Stimulated activated CD8-positive, alpha-beta memory T cell treated with anti-CD3 and anti-CD28 coated beads, Interleukin-2, amount 100 ng/mL, for 48 hours (primary cell): ENCODE data around the gene TAOK3.
"Not testable (repeated sequence)": the region's sequence is repeated elsewhere in the genome, so short reads cannot be mapped to it uniquely, and the experiment has no call there.

ENCODE experiments used
- DNase-seq, 2 donors: peaks; one replicate each; pipeline ENCODE4 v3.0.0-alpha.2; 2020; ENCODE audit warnings: low read depth in 2 of 2

Gene TAOK3

DNA sequence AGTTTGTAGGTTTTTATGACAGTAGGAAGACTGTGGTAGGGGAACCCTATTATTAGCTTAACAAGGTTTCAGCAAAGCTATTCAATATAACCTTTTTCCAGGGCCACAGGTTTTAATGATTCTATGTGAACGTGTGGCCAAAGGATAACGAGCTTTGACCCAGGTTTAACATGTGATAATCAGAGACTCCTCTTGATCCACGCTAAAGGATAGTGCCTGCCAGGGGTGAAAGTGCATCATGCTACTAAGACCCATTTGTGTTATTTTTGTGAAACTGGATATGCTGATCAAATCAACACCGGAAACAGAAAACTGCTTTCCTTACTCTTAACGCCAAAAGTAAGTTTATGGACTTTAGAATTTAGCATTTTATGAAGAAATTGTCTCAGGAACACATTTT is 909 bp upstream of the TAOK3 start:
- DNase-seq: no peak

GRCh38 chr12:118371321-118372282 is 1.1 kb downstream of the TAOK3 start:
- no peak for DNase-seq

GRCh38 chr12:118370601-118371000 is 2.1 kb downstream of the TAOK3 start:
- no peak for DNase-seq

DNA sequence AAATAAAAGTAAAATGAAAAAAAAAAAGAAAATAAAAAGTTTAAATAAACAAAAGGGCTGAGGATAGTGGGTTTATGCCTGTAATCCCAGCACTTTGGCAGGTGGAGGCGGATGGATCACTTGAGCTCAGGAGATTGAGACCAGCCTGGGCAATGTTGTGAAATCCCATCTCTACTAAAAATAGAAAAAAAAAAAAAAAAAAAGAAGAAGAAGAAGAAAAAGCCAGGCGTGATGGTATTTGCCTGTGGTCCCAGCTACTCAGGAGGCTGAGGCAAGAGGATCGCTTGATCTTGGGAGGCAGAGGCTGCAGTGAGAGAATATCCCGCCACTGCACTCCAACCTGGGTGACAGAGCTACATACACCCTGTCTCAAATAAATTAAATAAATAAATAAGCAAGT is 3.9 kb downstream of the TAOK3 start:
- DNase-seq: no peak

DNA sequence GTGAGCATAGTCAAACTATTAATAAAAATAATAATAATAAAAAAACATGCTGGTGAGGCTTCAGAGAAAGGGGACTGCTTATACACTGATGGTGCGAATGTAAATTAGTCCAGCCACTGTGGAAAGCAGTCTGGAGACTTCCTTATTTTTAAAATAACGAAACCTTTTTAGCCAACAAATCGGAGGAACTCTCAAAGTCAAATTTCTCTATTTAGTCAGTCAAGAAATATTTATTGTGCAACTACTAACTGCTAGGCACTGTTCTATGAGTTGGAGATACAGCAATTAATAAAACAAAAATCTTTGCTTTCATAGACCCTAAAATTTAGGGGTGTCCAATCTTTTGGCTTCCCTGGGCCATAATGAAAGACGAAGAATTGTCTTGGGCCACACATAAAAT is 10.8 kb downstream of the TAOK3 start:
- DNase-seq: no peak

- no peak for DNase-seq
Measured at GRCh38 chr12:118361092-118361404, 11.7 kb downstream of the TAOK3 start.

- DNase-seq: no peak
Measured at GRCh38 chr12:118359541-118359915, 13.2 kb downstream of the TAOK3 start.

GRCh38 chr12:118358612-118359540 is 13.8 kb downstream of the TAOK3 start:
- no peak for DNase-seq

- no peak for DNase-seq
Measured at GRCh38 chr12:118358008-118358359, 14.7 kb downstream of the TAOK3 start.

DNA sequence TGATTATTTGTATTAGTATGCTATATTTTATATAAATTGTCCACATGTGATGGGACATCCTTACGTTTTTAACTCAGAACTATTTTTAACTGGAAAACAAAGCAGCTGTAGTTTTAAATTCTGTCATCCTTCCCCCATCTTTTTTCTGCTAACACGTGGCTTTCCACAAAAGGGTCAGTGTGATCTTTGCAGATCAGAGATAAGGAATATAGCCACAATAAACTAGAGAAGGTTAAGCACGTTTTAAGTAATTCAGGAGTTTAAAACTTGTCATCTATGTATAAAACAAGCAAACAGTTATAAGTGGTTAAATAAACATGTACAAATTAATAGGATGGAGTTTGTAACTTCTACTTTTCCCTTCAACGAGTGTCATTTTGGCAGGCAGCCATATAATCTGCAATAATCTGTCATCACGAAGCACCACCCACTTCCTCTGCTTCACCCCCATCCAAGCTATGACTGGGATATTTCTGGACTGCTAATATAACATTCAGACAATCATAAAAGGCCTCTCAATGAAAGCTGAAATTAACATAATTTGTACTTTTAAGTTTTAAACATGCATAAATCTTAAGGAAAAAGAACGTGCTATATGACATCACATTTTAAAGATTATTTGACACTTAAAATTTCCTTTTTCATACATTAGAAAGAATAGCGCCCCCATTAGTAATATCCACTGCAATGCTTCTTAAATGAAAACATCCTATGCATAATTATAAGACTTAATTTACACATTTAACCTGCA is 15.3 kb downstream of the TAOK3 start:
- DNase-seq: no peak

DNA sequence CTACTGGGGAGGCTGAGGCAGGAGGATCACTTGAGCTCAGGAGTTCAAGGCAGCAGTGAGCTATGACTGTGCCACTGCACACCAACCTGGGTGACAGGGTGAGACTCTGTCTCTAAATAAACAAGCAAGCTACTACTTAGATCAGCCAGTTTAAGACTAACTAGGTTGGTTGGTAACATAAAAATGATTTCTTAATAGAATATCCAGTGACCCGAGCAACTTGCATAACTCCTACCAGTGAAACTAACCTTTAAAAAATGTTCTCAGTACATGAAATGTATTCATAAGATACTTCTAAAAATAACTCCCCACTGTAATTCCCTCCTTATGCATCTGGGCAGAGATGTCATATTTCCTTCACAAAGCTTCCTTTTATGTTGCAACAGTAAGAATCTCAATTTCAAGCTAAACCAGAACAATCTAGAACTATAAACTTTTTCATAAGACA is 15.9 kb downstream of the TAOK3 start:
- DNase-seq: no peak

- no peak for DNase-seq
Measured at GRCh38 chr12:118355843-118356242, 16.9 kb downstream of the TAOK3 start.

- DNase-seq: no peak
Measured at GRCh38 chr12:118354903-118355302, 17.8 kb downstream of the TAOK3 start.

DNA sequence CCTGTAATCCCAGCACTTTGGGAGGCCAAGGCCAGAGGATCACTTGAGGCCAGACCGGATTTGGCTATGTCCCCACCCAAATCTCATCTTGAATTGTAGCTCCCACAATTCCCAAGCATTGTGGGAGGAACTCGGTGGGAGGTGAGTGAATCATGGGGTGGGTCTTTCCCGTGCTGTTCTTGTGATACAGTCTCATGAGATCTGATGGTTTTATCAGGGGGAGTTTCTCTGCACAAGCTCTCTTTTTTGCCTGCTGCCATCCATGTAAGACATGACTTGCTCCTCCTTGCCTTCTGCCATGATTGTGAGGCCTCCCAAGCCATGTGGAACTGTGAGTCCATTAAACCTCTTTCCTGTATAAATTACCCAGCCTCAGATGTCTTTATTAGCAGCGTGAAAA is 18.2 kb downstream of the TAOK3 start:
- DNase-seq: not testable (repeated sequence)

DNA sequence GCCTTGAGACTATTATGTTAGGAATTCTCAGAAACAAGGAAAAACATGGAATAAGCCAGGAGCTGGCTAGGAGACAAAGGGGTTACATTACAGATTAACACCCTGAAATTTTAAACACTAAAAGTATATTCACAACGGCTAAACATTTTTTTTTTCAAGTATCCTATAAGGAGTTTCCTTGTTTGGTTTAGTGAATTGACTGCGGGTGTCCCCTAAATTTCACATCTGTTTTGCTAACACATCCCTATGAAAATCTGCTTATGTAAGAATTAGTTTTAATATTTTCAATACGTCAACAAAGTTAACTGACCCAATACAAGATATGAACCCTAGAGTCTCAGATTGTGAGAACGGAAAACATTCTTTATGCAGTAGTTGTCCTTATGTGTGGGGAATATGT is 19.0 kb downstream of the TAOK3 start:
- no peak for DNase-seq

GRCh38 chr12:118350908-118351559 is 21.7 kb downstream of the TAOK3 start:
- no peak for DNase-seq

DNA sequence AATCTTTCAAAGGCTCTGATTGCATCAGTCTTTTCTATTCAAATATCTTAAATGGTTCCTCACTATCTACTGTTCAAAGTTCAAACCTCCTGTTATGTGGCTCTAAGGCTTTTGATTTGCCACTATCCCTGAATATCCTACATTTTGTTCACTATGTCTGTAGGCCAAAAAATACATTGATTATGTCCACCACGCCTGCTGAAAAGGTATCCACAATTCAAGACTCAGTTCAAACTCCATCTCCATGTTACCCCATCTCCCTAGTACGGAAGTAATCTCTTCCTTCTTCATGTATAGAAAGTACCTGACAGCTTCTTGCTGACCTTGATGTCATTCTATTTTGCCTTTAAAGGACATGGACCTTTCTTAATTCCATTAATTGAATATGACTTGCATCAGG is 24.8 kb downstream of the TAOK3 start:
- DNase-seq: no peak

- no peak for DNase-seq
Measured at GRCh38 chr12:118346895-118347294, 25.8 kb downstream of the TAOK3 start.

- no peak for DNase-seq
Measured at GRCh38 chr12:118345355-118345754, 27.4 kb downstream of the TAOK3 start.

DNA sequence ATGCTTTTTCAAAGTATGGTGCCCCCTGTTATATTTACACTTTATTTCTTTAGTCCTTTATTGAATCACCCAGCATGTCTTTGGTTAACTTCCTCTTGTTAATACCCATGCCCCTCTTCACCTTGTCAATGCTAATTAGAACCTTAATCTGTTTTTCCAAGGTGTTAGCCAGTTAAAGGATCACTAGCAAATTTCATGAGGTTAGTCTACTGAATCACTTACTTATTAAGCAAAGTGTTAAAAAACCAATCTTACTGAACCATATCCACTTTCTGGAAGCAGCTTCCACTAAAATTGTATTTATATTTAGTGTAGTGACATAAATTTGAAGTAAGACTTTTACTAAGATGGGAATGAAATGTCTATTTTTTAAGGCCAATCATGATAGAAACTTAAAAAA is 27.9 kb downstream of the TAOK3 start:
- DNase-seq: no peak

DNA sequence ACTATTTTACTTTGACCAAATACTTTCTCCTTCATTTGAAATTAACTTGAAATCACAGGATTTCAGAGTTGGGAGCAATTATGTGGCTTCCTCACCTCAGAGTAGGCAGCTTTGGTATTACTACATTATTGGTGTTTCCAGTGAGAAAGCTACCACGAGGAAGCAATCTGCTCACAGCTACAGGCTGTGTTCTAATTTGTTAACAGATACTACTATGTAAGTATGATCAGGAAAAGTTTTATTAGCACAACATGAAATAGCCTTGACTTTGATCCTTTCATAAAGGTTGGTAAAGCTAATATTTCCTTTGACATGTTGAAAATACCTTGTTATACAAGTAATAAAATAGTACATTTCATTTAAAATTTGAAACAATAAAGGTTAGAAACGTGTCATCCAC is 30.6 kb downstream of the TAOK3 start:
- DNase-seq: no peak
